ENCODE measurements around the gene CNTLN.

- TF ChIP-seq EZH2 (IDR thresholded peaks at IDR 0.05; ENCODE audit: low read length, missing control alignments): no peak
- TF ChIP-seq, protein P1, sequence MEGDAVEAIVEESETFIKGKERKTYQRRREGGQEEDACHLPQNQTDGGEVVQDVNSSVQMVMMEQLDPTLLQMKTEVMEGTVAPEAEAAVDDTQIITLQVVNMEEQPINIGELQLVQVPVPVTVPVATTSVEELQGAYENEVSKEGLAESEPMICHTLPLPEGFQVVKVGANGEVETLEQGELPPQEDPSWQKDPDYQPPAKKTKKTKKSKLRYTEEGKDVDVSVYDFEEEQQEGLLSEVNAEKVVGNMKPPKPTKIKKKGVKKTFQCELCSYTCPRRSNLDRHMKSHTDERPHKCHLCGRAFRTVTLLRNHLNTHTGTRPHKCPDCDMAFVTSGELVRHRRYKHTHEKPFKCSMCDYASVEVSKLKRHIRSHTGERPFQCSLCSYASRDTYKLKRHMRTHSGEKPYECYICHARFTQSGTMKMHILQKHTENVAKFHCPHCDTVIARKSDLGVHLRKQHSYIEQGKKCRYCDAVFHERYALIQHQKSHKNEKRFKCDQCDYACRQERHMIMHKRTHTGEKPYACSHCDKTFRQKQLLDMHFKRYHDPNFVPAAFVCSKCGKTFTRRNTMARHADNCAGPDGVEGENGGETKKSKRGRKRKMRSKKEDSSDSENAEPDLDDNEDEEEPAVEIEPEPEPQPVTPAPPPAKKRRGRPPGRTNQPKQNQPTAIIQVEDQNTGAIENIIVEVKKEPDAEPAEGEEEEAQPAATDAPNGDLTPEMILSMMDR (conservative IDR thresholded peaks at IDR 0.05 in 1 of 2, IDR thresholded peaks at IDR 0.05 in 1 of 2; ENCODE audit: low read depth in 1 of 2, low read length in 2 of 2): no peak
These were observed 81.8 kb downstream of the CNTLN start for GRCh38 chr9:17216646-17217045.
